H9 (cell line): ENCODE data around the gene ZFP92. TPM values are rescaled to one million over a fixed set of nuclear protein-coding genes. Genes with fewer than 3 reads are reported as not detected.

Experiments used
- DNase-seq: peaks from one replicate; pipeline ENCODE4 v3.0.0-alpha.2; 2017
- H2AFZ ChIP-seq: one replicate; pipeline ENCODE4 v1.6.1; 2013; ENCODE audit warnings: mild to moderate bottlenecking, low read length, control low read depth, moderate library complexity
- H2AK5ac ChIP-seq: 2 replicates; pipeline ENCODE4 v1.6.1; 2013; ENCODE audit warnings: low read length, control low read depth, mixed read lengths; ENCODE audit not compliant: insufficient read length
- H2BK120ac ChIP-seq: one replicate; pipeline ENCODE4 v1.6.1; 2013; ENCODE audit warnings: low read depth, mild to moderate bottlenecking, low read length, control low read depth, inconsistent platforms; ENCODE audit not compliant: poor library complexity, severe bottlenecking
- H2BK12ac ChIP-seq: 2 replicates; pipeline ENCODE4 v1.6.1; 2013; ENCODE audit warnings: low read length, control low read depth, mixed read lengths, low read depth; ENCODE audit not compliant: insufficient read length
- H2BK15ac ChIP-seq: 2 replicates; pipeline ENCODE4 v1.6.1; 2013; ENCODE audit warnings: low read depth, low read length, control low read depth
- H2BK20ac ChIP-seq: one replicate; pipeline ENCODE4 v1.6.1; 2013; ENCODE audit warnings: low read depth, mild to moderate bottlenecking, low read length, control low read depth, inconsistent platforms; ENCODE audit not compliant: poor library complexity, severe bottlenecking
- H2BK5ac ChIP-seq: 2 replicates; pipeline ENCODE4 v1.6.1; 2013; ENCODE audit warnings: low read length, control low read depth, mixed read lengths; ENCODE audit not compliant: insufficient read length
- H3K14ac ChIP-seq: 2 replicates; pipeline ENCODE4 v1.6.1; 2013; ENCODE audit warnings: low read length, control low read depth; ENCODE audit not compliant: insufficient read depth
- H3K18ac ChIP-seq: 2 replicates; pipeline ENCODE4 v1.6.1; 2013; ENCODE audit warnings: low read depth, mild to moderate bottlenecking, mixed read lengths, low read length, control low read depth; ENCODE audit not compliant: insufficient read length
- H3K23ac ChIP-seq: 2 replicates; pipeline ENCODE4 v1.6.1; 2013; ENCODE audit warnings: low read length, control low read depth, mixed read lengths, low read depth; ENCODE audit not compliant: insufficient read length
- H3K23me2 ChIP-seq: 2 replicates; pipeline ENCODE4 v1.6.1; 2013; ENCODE audit warnings: low read depth, mild to moderate bottlenecking, mixed read lengths, low read length, control low read depth; ENCODE audit not compliant: insufficient read length, poor library complexity, severe bottlenecking
- H3K27ac ChIP-seq: 2 replicates; pipeline ENCODE4 v1.5.1; 2013; ENCODE audit warnings: low read length, control low read depth, mixed read lengths, low read depth; ENCODE audit not compliant: insufficient read length
- H3K27me3 ChIP-seq: 2 replicates; pipeline ENCODE4 v1.6.1; 2013; ENCODE audit warnings: low read length, control low read depth, inconsistent platforms; ENCODE audit not compliant: insufficient read depth
- H3K4ac ChIP-seq: 2 replicates; pipeline ENCODE4 v1.6.1; 2013; ENCODE audit warnings: low read depth, mild to moderate bottlenecking, control low read depth, inconsistent platforms, low read length, moderate library complexity
- H3K4me1 ChIP-seq: 2 replicates; pipeline ENCODE4 v1.6.1; 2013; ENCODE audit warnings: low read length, control low read depth, inconsistent platforms; ENCODE audit not compliant: insufficient read depth
- H3K4me2 ChIP-seq: 2 replicates; pipeline ENCODE4 v1.6.1; 2013; ENCODE audit warnings: low read length, control low read depth, mixed read lengths; ENCODE audit not compliant: insufficient read length, insufficient read depth
- H3K56ac ChIP-seq: 2 replicates; pipeline ENCODE4 v1.6.1; 2013; ENCODE audit warnings: low read depth, mild to moderate bottlenecking, mixed read lengths, low read length, control low read depth; ENCODE audit not compliant: insufficient read length
- H3K79me1 ChIP-seq: 2 replicates; pipeline ENCODE4 v1.6.1; 2013; ENCODE audit warnings: low read depth, mild to moderate bottlenecking, moderate library complexity, low read length, control low read depth, inconsistent platforms; ENCODE audit not compliant: insufficient read depth, poor library complexity, severe bottlenecking
- H3K79me2 ChIP-seq: 2 replicates; pipeline ENCODE4 v1.6.1; 2013; ENCODE audit warnings: low read length, control low read depth, inconsistent platforms; ENCODE audit not compliant: insufficient read depth
- H3K9ac ChIP-seq: 2 replicates; pipeline ENCODE4 v1.6.1; 2013; ENCODE audit warnings: low read length, control low read depth, mixed read lengths; ENCODE audit not compliant: insufficient read length; ENCODE audit errors: extremely low read depth
- H3K9me3 ChIP-seq: one replicate; pipeline ENCODE4 v1.6.1; 2013; ENCODE audit warnings: low read depth, low read length, inconsistent platforms; ENCODE audit not compliant: control insufficient read depth
- H3T11ph ChIP-seq: one replicate; pipeline ENCODE4 v1.6.1; 2013; ENCODE audit warnings: mild to moderate bottlenecking, low read length, control low read depth, inconsistent platforms
- H4K20me1 ChIP-seq: one replicate; pipeline ENCODE4 v1.6.1; 2013; ENCODE audit not compliant: control insufficient read depth, insufficient read length, insufficient read depth
- H4K5ac ChIP-seq: 2 replicates; pipeline ENCODE4 v1.6.1; 2013; ENCODE audit warnings: low read depth, mild to moderate bottlenecking, mixed read lengths, low read length, control low read depth; ENCODE audit not compliant: insufficient read length
- H4K8ac ChIP-seq: replicated peaks from 2 replicates; pipeline ENCODE4 v1.6.1; 2013; ENCODE audit warnings: low read length, control low read depth, mixed read lengths, low read depth; ENCODE audit not compliant: insufficient read length
- H4K91ac ChIP-seq: 2 replicates; pipeline ENCODE4 v1.6.1; 2013; ENCODE audit warnings: low read depth, mild to moderate bottlenecking, moderate library complexity, mixed read lengths, low read length, control low read depth; ENCODE audit not compliant: insufficient read length
- H3K27ac Mint-ChIP-seq, 3 experiments: 2 replicates in 2 of 3; 3 replicates in 1 of 3; pipeline ENCODE4 v1.8.0; 2020 to 2021; ENCODE audit warnings: mixed read lengths in 3 of 3, mild to moderate bottlenecking in 1 of 3, moderate library complexity in 1 of 3
- H3K27me3 Mint-ChIP-seq: 2 replicates; pipeline ENCODE4 v1.8.0; 2021; ENCODE audit warnings: low read depth, mild to moderate bottlenecking, moderate library complexity, mixed read lengths
- H3K36me3 Mint-ChIP-seq, 3 experiments: 2 replicates in 2 of 3; 3 replicates in 1 of 3; pipeline ENCODE4 v1.8.0; 2020 to 2021; ENCODE audit warnings: low read depth in 3 of 3, mixed read lengths in 3 of 3; ENCODE audit not compliant: insufficient read depth in 1 of 3
- H3K4me1 Mint-ChIP-seq, 2 experiments: 2 replicates each; pipeline ENCODE4 v1.8.0; 2020; ENCODE audit warnings: mixed read lengths in 2 of 2
- H3K4me3 Mint-ChIP-seq, 2 experiments: 2 replicates in 1 of 2; 3 replicates in 1 of 2; pipeline ENCODE4 v1.8.0; 2020 to 2021; ENCODE audit warnings: mild to moderate bottlenecking in 2 of 2, mixed read lengths in 2 of 2, moderate library complexity in 1 of 2
- H3K9me3 Mint-ChIP-seq, 2 experiments: 2 replicates in 1 of 2; 3 replicates in 1 of 2; pipeline ENCODE4 v1.8.0; 2020; ENCODE audit warnings: mild to moderate bottlenecking in 2 of 2, mixed read lengths in 2 of 2, moderate library complexity in 1 of 2
- CTCF ChIP-seq: fragments of 200-600 bp; sonication (generic); conservative IDR thresholded peaks from 3 replicates; pipeline ENCODE4 v1.8.0; 2021; ENCODE audit warnings: antibody characterized with exemption, mild to moderate bottlenecking
- WGBS: extraction: QIAGEN DNeasy Blood & Tissue Kit; methylation state at CpG from one replicate; pipeline ENCODE4 v1.1.7; 2013; ENCODE audit warnings: missing lambda C conversion rate, low lambda C conversion rate, mixed read lengths; ENCODE audit not compliant: insufficient read length; ENCODE audit errors: extremely low coverage; 5-methylcytosine and 5-hydroxymethylcytosine counted together
- total RNA-seq: library from RNA; stranded (reverse); gene quantifications from 2 replicates; pipeline ENCODE4 v1.2.1, GENCODE V29; 2021

The ZFP92 gene
- total RNA-seq, 1 experiment from 2014 or later, result 0.68 TPM

GRCh38 chrX:153459986-153460385 lies 48.7 kb downstream of the ZFP92 start:
- Histone ChIP-seq H3K4ac (no peak overlapping the region), H3K56ac (no peak overlapping the region), H4K91ac (no peak overlapping the region), H3K79me1 (no peaks in the 10 kb centered on the region), H3K4me1 (no peaks in the 10 kb centered on the region), H3K14ac (no peak overlapping the region), H4K8ac (no peak overlapping the region), H3K23ac (no peak overlapping the region), H4K5ac (no peak overlapping the region), H3K4me2 (no peak overlapping the region), H3K79me2 (no peaks in the 10 kb centered on the region), H4K20me1 (no peaks in the 10 kb centered on the region), H2AK5ac (no peak overlapping the region), H3K9ac (no peak overlapping the region), H3T11ph (no peak overlapping the region), H3K9me3 (peaks cover 53% of the 10 kb centered on the region), H3K27me3 (no peaks in the 10 kb centered on the region), H2AFZ (no peak overlapping the region), H2BK5ac (no peak overlapping the region), H2BK120ac (no peak overlapping the region), H2BK20ac (no peak overlapping the region), H3K18ac (no peak overlapping the region), H2BK15ac (no peak overlapping the region), H3K23me2 (no peaks in the 10 kb centered on the region), H2BK12ac (no peak overlapping the region), H3K27ac (no peak overlapping the region)
- Mint-ChIP-seq H3K4me3 (no peak overlapping the region; a peak in 1 of 5 replicates), H3K4me1 (no peaks in the 10 kb centered on the region), H3K9me3 (peaks cover 78 to 87% of the 10 kb centered on the region in 2 experiments), H3K36me3 (peaks cover 37 to 66% (median 48%) of the 10 kb centered on the region in 3 experiments), H3K27me3 (no peaks in the 10 kb centered on the region), H3K27ac (peak overlapping the region in 1 of 3 experiments; percentile 23; a peak in 1 of 7 replicates)
- no peak for TF ChIP-seq CTCF
- DNase-seq, result no peak
- no CpG with 5 or more reads among the region's 4 CpGs for WGBS
